Stimulated activated CD8-positive, alpha-beta memory T cell treated with anti-CD3 and anti-CD28 coated beads, Interleukin-15, amount 100 ng/mL, for 1 hour (primary cell): Measurements from ENCODE around the gene GPC1.

Experiments
- DNase-seq: peaks from one replicate; pipeline ENCODE4 v3.0.0-alpha.2; 2020; ENCODE audit warnings: low read depth

GPC1 gene

DNA sequence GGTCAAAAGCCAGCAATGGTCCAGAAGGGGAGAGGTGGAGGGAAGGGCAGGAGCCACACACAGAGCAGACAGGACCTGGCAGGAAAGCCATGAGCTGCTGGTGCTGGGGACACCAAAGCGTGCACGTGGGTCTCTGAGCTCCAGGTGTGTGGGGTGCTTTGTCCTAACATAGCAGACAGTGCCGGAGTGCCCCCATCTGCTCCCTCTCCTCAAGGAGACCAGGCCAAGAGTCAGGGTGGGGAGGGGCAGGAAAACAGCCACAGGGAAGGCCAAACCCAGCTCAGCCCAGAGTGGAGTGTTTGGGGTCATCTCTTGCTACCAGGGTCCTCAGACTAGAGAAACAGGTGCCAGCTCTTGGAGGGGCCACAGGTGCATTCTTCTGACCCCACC, 4.2 kb upstream of the GPC1 start:
- DNase-seq = no peak

- no peak for DNase-seq
These were observed 3.6 kb upstream of the GPC1 start for GRCh38 chr2:240431661-240432424.

DNA sequence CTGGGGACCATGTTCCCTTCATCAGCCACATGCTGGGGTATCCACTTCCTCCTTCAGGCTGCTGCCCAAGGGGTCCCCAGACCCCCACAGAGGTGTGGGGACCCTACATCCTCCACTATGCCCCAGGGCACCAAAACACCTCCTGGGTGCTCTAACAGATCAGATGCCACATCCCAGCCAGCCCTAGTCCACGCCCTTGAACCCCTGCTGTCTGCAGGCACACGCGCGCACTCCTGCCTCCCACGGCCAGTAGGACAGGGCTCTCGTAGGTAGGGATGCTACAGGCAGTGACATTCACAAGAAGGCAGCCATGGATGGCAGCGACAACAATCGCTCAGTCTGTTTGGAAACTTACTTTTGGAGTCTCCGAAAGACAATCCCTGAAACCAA, 3.0 kb upstream of the GPC1 start:
- DNase-seq = no peak

- no peak for DNase-seq
These were observed 2.4 kb upstream of the GPC1 start for GRCh38 chr2:240432820-240433801.

DNA sequence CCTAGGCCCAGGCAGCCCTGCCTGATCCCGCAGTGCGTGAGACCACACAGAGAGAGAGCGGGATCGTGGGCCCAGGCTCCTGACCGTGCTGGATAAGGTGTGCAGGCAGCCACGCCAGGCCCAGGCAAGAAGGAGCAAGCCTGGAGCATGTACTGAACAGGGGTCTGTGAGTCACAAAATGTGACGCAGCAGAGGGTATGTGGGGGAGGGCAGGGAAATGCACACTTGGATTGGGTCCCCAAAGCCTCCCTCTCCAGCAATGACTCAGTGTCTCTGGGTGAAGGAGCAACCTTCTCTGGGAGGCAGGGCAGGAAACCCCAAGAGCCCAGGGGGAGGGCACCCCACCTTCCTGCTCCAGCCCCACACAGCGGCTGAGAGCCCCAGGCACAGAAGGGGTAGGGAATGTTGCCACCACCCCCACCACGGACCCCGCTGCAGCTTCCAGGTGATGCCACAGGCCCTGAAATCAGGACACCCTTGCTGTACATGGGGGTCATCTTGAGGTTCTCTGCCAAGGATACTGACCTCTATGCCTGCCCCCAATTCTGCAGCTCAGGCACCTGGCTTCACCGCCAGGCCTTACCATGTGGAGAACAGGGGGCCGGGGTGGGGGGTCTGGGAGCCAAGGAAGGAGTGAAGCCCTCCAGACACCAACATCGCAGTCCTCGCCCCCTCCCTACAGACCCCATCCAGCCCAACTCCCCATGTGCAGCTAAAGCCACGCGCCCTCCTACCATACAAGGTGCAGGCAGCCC, 1.3 kb upstream of the GPC1 start:
- DNase-seq = no peak

DNA sequence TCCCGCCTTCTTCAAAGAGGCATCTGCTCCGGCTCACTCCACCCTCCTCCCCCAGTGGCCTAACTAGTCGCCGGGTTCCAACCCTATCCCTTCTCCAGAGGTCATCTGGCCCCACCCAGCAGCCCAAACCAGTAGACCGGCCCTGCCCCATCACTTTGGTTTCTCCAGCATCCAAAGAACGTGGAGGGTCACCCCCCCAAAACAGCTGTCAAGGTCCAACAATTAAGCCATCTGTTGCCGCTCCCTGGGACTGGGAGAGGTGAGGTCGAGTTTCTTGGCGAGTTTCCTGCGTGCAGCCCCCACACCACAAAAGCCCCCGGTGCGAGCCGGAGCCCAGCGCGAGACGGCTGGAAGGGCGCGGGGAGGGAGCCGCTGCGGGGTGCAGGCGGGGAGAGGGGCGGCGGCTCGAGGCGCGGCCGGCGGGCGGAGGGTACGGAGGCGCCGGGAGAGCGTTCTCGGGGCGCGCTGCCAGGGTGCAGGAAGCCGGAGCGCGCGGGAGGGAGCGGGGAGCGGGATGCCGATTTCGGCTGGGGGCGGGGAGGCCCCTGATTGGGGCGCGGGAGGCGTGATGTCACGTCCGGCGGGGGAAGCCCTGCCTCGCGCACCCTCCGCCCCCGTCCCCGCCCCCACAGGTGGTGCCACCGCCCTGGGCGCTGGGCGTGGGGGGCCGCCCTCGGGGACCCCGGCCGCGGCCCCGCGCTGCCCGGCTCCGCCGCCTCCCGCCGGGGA, 571 bp upstream of the GPC1 start:
- DNase-seq = peak; percentile 80

DNA sequence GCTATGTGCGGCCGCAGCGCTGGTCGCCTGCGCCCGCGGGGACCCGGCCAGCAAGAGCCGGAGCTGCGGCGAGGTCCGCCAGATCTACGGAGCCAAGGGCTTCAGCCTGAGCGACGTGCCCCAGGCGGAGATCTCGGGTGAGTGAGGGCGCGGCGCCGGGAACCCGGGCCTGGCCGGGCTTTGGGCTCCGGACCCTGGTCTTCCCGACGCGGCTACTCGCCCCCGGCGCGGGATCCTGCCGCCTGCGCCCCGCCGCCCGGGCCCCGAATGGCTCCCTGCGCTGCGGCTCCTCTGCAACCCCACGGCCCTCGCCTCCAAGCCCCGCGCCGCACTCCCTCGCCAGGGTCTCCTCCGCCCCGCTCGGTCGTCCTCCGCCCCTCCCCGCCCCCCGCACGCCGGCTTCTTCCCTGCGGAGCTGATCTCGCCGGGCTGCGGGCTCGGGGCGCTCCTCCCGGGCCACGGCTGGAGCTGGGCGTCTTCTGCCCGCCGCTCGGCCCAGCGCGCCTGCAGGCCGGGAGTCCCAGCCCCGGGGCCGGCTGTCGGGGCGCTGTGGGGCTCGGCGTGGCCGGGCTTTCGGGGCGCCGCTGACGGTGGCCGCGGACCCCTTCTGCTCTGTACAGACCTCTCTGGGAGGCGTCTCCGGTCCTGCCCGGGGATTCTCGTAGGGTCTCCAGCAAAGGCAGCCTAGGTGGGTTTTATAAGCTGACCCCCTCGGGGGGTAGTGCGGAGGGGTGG, 652 bp downstream of the GPC1 start:
- DNase-seq = no peak

DNA sequence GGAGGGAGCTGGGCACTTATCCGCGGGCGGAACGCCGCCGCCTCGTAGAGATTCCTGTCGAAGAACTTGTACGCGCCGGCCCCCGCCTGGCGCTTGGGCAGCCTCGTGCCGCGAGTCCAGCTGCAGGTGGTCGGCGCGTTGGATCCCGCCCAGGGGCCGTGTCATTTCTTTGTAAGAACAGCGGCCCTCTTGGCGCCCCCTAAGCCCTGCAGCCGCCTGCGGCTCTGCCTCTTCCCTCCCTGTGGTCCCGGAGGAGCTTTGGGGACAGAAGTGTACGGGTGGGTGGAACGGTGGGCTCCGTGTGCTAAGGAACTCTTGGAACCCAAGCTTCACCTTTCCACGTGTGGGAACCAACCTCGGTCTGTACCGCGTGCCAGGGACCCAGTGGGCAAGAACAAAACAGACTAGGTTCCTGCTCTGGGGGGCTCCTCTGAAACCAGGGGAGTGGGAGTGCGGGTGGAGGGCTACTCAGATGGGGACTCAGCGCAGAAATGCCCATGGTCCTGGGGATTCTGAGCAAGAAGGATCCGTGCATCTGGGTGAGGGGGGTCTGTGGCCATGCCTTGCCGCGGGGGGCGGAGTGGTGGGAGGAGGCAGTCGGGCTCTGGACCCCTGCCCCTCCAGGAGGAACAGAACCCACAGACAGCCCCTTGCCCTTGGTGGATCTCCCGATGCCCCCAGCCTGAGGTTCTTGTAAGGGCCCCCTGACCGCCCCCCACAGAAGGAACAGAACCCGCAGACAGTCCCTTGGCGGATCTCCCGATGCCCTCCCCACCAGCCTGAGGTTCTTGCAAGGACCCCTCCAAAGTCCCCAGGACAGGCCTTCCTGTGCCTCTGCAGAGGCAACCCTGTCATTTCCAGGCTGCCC, 1.5 kb downstream of the GPC1 start:
- no peak for DNase-seq

GRCh38 chr2:240437551-240437860, 2.0 kb downstream of the GPC1 start:
- no peak for DNase-seq

- DNase-seq = peak; percentile 32
These were observed 2.7 kb downstream of the GPC1 start for GRCh38 chr2:240437861-240438809.

- no peak for DNase-seq
These were observed 3.6 kb downstream of the GPC1 start for GRCh38 chr2:240438810-240439697.

DNA sequence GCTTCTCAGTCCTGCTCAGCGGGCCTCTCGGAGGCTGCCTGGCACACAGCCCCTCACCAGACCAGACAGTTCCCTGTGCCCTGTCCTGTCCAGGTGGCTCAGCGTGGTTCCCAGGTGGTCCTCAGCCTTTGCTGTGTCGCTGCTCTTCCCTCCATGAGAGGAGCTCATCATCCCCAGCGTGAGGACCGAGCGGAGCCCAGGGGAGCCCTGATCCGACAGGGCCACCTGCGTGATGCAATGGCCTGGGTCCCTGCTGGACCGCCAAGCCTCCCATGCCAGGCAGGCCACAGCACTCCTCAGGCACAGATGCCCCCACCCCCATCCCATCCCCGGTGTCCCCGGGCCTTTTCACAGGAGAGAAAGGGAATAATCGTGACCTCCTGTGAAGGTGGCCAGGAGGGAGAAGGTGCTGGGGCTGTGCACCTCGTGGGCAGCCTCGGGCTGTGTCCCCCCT, 4.3 kb downstream of the GPC1 start:
- DNase-seq = no peak

GRCh38 chr2:240440251-240440650, 4.8 kb downstream of the GPC1 start:
- no peak for DNase-seq

GRCh38 chr2:240440704-240441320, 5.3 kb downstream of the GPC1 start:
- no peak for DNase-seq

- DNase-seq = no peak
These were observed 6.0 kb downstream of the GPC1 start for GRCh38 chr2:240441326-240441992.

- no peak for DNase-seq
These were observed 6.5 kb downstream of the GPC1 start for GRCh38 chr2:240441993-240442411.
